Kidney (tissue), 14 donors: ENCODE measurements around the gene HLTF. TPM values are rescaled to one million over a fixed set of nuclear protein-coding genes. Genes with fewer than 3 reads are reported as not detected.
"Not testable (repeated sequence)": the region's sequence is repeated elsewhere in the genome, so short reads cannot be mapped to it uniquely, and the experiment has no call there.

Source experiments
- DNase-seq, 5 donors: peaks; one replicate each; pipeline ENCODE4 v3.0.0-alpha.2; 2013 to 2020
- FAIRE-seq: peaks from 2 replicates; lab custom pipeline; 2012; peaks lifted over from hg19 to GRCh38; lab: Jason Lieb, UNC
- H3K27ac ChIP-seq, 2 donors: one replicate each; pipeline ENCODE4 v1.7.0; 2013; ENCODE audit warnings: low read depth in 2 of 2, low read length in 2 of 2, inconsistent platforms in 1 of 2
- H3K27me3 ChIP-seq: one replicate; pipeline ENCODE4 v1.7.1; 2013; ENCODE audit warnings: low read length, inconsistent platforms; ENCODE audit not compliant: control insufficient read depth, insufficient read depth
- H3K36me3 ChIP-seq, 3 donors: one replicate each; pipeline versions ENCODE4 v1.7.0 to v1.7.1; 2013; ENCODE audit warnings: low read length in 3 of 3, control low read depth in 1 of 3, inconsistent platforms in 1 of 3; ENCODE audit not compliant: insufficient read depth in 3 of 3, control insufficient read depth in 2 of 3
- H3K4me1 ChIP-seq, 3 donors: one replicate each; pipeline versions ENCODE4 v1.7.0 to v1.7.1; 2013; ENCODE audit warnings: low read length in 3 of 3, inconsistent platforms in 1 of 3, low read depth in 1 of 3; ENCODE audit not compliant: control insufficient read depth in 2 of 3, insufficient read depth in 2 of 3
- H3K4me3 ChIP-seq, 3 donors: one replicate each; pipeline versions ENCODE4 v1.7.0 to v1.8.1; 2013; ENCODE audit warnings: low read length in 3 of 3, control low read depth in 1 of 3, inconsistent platforms in 1 of 3
- H3K9ac ChIP-seq, 3 donors: one replicate each; pipeline versions ENCODE4 v1.7.0 to v1.7.1; 2013; ENCODE audit warnings: low read length in 3 of 3, control low read depth in 1 of 3, inconsistent platforms in 1 of 3
- H3K9me3 ChIP-seq, 3 donors: one replicate each; pipeline versions ENCODE4 v1.7.0 to v1.7.1; 2013; ENCODE audit warnings: low read length in 3 of 3, control low read depth in 1 of 3, inconsistent platforms in 1 of 3; ENCODE audit not compliant: control insufficient read depth in 2 of 3, insufficient read depth in 1 of 3
- CTCF ChIP-seq: IDR thresholded peaks from 3 replicates; pipeline ENCODE4 v1.5.1; 2012; ENCODE audit warnings: mild to moderate bottlenecking, moderate library complexity, borderline replicate concordance; ENCODE audit not compliant: insufficient read depth; ENCODE audit errors: extremely low read depth
- intact Hi-C: fragments of 100-400 bp; cut with DNase I; formaldehyde crosslinking; loops from one replicate; pipeline ENCODE4 v1.11.1; 2022
- polyA plus RNA-seq: library from polyadenylated mRNA; stranded (reverse); fragments of 350-450 nt; fragmentation: Illumina TruSeq; extraction: RNeasy Lipid Tissue Mini Kit (QIAGEN cat#74804); gene quantifications from one replicate; pipeline ENCODE4 v1.2.3, GENCODE V29; 2014; ENCODE audit warnings: low read depth, low replicate concordance; ENCODE audit not compliant: insufficient read depth
- total RNA-seq: library from RNA; stranded (reverse); fragmentation: NEBNext Ultra II Directional; extraction: Animal tissue kit (Norgen Biotek cat#: 25700); gene quantifications from one replicate; pipeline ENCODE4 v1.2.1, GENCODE V29; 2021
- donor health status: control.
- donor health status: control.
- donor health status: control.
- donor health status: control.
- donor health status: control.
- donor health status: DM: yes; HTN: yes; CAD: no.
- donor health status: Normal renal cell carcinoma (clear cell type).

HLTF gene
- total and polyA plus RNA-seq, 2 donors from 2014 or later = 10.3 to 30.2 TPM

GRCh38 chr3:149101154-149101553 is 14.8 kb upstream of the HLTF start:
- Histone ChIP-seq H3K9ac (no peak overlapping the region), H3K27ac (no peak overlapping the region), H3K27me3 (no peaks in the 10 kb centered on the region), H3K4me3 (no peak overlapping the region), H3K9me3 (peaks cover 0 to 3% (median 0%) of the 10 kb centered on the region in 3 donors), H3K4me1 (no peaks in the 10 kb centered on the region), H3K36me3 (no peaks in the 10 kb centered on the region)
- no peak for FAIRE-seq
- intact Hi-C loops = no loop called here
- no peak for DNase-seq
- no peak for TF ChIP-seq CTCF

- H3K4me1 ChIP-seq, FAIRE-seq, H3K9ac ChIP-seq, H3K27ac ChIP-seq, H3K27me3 ChIP-seq, H3K4me3 ChIP-seq, H3K9me3 ChIP-seq, DNase-seq, intact Hi-C loops, H3K36me3 ChIP-seq: not testable (repeated sequence)
Observed at GRCh38 chr3:149097987-149098386, 11.7 kb upstream of the HLTF start.

- Histone ChIP-seq H3K27me3 (no peaks in the 10 kb centered on the region), H3K4me3 (no peak overlapping the region), H3K9ac (no peak overlapping the region), H3K9me3 (no peaks in the 10 kb centered on the region), H3K36me3 (no peaks in the 10 kb centered on the region), H3K27ac (no peak overlapping the region), H3K4me1 (no peaks in the 10 kb centered on the region)
- no peak for DNase-seq
- intact Hi-C loops = no loop called here
- FAIRE-seq = no peak
- no peak for TF ChIP-seq CTCF
Observed at GRCh38 chr3:149095487-149095886, 9.2 kb upstream of the HLTF start.

- TF ChIP-seq CTCF = no peak
- intact Hi-C loops = no loop called here
- no peak overlapping the region for H3K27ac ChIP-seq
- H3K4me3 ChIP-seq = no peak overlapping the region
- H3K9me3 ChIP-seq = no peaks in the 10 kb centered on the region
- FAIRE-seq (no peak), DNase-seq (no peak)
- no peaks in the 10 kb centered on the region for H3K36me3 ChIP-seq
- H3K27me3 ChIP-seq = no peaks in the 10 kb centered on the region
- H3K9ac ChIP-seq = no peak overlapping the region
- no peaks in the 10 kb centered on the region for H3K4me1 ChIP-seq
Observed at GRCh38 chr3:149091983-149092382, 5.7 kb upstream of the HLTF start.
